ENCODE results near the gene SPACA9.

The SPACA9 gene

DNA sequence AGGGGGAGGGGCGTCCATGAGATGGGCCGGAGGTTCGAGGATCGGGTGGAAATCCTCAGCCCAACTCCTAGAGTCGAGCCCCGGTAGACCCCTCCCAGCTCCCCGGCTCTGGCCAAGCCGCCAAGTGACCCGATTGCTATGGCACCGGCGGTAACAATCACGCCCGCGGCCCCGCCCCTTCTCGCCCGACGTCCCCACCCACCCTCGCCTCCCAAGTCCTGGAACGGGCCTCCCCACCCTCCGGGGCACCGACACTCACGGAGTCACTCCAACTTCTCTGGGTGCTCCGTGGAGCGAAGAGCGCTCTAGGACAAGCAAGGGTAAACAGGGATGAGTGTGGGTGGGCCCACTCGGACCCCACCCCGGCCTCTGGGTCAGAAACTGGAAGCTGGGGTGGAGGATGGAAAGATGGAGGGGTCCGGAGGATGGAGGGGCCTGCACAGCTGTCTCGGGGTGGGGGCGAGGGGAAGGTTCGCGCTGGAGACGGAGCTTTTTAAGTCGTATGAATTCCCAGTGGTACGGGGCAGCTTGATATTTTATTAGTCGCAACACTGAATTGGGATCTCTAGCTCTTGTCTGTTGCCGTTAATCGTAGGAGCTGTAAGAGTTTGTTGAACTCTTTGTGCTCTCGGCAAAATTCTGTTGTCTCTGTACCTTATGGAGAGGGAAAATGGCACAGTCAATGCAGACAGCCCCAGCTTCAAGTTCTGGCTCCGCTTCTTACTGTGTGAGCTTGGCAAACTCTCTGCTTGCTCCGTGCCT, at the start of gene SPACA9:
Gene SPACA9, plus strand, starts transcription at position 204 of the 762 bp plus-strand sequence. CDS start 5,050 bp downstream, outside the sequence.
- DNase-seq (ENCODE audit: low read depth in 2 of 3, low spot score in 1 of 3): peak in 1 of 3 donors; percentile 34

DNA sequence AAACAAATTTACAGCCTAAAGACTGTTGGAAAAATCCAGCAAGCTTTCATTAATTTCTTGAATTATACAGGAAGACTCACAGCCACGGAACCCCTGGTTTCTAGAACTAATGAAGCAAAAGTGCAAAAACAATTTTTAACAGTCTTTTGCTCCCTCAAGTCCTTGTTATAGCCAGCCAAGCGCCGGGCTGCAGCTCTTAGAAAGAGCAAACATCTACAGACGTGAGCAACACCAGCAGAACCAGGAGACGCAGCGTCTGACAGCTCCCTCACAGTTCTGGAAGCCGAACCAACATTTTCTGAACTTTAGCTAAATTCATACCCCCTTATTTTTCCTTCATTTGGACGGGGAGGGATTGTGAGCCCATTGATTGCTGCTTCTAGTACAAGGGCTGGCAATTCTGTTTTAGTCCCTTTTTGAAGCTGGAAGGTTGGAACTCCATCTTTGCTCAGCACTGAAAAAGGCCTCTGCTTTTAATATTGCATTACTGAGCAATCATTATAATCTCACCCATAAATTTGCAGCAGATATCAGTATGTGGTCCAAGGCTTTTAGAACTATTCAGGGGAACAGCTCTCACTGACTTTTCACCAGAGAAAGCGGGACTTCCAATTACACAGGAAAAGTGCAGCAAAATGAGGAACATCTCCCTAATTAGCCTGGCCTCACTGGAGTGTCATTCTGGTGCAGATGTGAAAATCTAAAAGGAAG, 46.4 kb upstream of the SPACA9 start:
- DNase-seq (ENCODE audit: low read depth in 2 of 3, low spot score in 1 of 3): no peak

DNA sequence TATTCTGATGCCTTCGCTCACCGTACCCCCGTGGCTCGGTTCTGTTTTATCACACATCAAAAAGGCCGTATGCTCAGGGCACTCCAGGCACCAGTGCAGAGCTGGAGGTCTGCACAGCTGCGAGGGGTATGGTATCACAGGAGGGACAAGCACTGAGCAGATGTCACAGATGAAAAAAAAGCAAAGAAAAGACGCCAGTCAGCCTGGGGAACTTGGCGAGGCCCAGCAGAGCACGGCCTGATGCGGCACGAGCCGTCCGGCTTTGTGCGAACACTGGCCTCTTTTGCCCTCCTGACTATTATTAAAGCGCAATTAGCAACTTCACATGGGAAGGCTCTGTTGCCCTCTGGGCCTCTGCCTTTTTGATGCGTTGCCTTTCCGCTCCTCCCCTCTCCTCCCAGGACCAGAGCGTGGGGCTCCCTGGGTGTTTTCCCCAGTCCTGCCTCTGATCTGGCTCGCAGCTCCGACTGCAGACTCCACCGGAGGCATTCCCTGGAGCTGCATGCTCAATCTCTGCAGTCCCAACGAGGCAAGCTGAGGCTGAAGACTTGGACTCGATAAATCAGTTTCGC, 45.1 kb upstream of the SPACA9 start:
- no peak for DNase-seq (ENCODE audit: low read depth in 2 of 3, low spot score in 1 of 3)

DNA sequence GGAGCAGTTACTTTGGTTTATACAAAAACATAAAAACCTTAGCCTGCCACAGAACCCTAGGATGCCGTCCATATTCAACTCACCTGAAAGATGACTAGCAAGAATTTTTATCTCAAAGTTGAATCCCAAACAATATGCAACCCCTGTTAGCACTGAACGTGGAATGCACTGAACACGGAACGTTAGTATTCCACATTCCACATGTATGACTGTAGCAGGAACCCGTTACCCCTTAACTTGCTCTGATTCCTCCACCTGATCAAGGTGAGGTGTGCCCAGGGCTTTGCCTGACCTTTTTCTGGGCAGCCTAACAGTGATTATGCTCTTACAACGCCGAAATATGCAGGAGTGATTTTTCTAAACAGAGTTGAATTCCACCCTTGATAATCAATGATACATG, 44.4 kb upstream of the SPACA9 start:
- DNase-seq (ENCODE audit: low read depth in 2 of 3, low spot score in 1 of 3): no peak

DNA sequence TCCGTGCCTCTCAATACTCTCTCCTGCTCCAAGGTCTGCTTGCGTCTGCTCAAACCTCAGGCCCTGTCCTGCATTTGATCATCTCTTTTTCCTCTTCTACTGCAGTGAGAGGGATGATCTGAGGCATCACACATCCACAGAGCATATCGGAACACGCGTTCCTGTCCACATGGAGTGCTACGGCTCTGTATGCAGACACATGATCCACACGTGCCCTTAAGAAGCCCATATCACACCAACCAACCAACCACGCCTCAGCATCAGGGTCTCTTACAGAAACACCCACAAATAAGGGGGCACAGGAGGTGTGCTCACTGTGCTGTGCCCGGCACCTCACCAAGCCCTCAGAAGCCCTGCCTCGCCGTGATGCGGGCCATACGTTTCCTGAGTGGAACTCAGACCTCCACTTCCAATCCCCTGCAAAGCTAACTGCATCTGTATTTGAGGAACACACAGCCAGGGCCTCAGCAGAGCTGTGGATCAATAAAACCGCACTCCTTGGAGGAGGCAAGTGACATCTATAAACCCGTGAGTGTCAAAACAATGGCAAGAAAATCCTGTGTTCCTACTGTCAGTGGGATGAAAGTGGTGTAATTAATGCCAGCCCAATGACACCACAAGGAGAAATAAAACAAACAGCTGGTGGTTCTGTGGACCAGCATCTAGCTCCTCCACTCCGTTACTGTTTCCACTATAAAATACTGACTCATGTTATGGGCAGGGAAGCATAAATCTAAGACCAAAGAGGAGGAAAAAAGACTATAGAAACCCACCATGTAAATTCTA, 41.0 kb upstream of the SPACA9 start:
- no peak for DNase-seq (ENCODE audit: low read depth in 2 of 3, low spot score in 1 of 3)

DNA sequence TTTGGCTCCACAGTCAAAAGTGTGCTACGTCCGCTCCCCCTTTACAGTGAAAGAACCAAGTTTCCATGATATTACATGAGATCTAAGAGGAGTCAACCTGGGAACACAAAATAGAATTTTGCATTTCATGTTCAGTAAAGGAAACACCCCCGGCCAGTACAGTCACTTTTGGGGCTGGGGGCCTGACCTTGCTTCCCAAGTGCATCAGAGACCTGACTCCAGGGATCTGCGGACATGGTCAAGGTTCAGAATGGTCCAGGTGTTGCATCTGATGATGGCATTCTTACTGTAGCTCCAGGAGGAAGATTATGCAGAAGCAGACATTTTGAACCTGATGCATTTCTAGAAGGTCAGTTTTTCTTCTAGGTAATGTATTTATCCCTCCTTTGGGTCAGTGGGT, 40.4 kb upstream of the SPACA9 start:
- no peak for DNase-seq (ENCODE audit: low read depth in 2 of 3, low spot score in 1 of 3)

DNA sequence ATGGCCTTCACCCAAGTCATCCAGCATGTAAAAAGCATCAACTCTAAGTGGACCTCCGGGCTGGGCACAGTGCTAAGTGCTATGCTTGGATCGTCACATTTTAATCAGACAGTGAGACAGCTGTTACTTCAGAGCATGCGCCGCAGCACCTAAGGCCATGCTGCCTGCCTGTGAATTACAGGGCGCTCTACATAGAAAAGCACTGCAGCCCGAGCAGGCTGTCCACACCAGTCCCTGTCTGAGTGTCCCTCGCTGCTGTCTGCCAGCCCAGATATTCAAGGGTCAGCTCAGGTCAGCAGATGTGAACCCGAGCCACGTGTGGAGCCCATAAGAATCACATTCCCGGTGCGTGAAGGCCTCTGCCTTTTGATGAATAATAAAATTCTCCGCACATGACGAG, 37.7 kb upstream of the SPACA9 start:
- no peak for DNase-seq (ENCODE audit: low read depth in 2 of 3, low spot score in 1 of 3)

DNA sequence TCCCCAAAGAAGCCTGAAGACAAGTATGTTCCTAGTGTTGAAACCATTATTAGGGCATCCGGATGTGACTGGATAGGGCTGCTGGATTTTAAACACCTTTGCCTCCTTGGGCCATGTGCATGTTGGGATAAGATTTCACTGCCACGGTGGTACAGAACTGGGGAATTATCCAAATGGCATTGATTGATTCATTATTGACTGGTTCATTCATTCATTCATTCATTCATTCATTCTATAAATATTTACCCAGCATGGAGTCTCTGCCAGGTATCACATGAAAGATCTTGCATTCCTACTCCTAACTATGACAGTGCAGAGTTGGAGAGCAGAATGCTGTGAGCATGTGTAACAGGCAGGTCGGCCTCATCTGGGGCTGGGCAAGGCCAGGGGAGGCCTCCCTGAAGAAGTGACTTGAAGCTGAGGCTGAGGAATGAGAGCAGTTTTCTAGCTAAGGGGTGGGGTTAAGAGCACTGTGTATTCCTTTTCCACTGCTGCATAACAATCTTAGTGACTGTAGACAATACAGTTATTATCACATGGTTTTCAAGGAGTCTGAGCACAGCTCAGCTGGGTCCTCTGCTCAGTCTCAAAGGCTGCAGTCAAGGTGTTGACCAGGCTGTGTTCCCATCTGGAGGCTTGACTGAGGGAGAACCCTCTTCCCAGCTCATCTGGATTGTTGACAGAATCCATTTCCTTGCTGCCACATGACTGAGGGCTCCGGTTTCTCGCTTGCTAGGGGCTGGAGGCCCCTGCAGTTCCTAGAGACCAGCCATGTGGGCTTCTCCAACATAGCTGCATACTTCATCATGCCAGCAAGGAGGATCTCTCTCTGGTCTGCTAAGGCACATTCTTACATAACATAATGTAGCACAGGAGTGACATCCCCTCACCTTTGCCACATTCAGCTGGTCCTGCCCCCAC, 36.3 kb upstream of the SPACA9 start:
- DNase-seq (ENCODE audit: low read depth in 2 of 3, low spot score in 1 of 3): no peak

DNA sequence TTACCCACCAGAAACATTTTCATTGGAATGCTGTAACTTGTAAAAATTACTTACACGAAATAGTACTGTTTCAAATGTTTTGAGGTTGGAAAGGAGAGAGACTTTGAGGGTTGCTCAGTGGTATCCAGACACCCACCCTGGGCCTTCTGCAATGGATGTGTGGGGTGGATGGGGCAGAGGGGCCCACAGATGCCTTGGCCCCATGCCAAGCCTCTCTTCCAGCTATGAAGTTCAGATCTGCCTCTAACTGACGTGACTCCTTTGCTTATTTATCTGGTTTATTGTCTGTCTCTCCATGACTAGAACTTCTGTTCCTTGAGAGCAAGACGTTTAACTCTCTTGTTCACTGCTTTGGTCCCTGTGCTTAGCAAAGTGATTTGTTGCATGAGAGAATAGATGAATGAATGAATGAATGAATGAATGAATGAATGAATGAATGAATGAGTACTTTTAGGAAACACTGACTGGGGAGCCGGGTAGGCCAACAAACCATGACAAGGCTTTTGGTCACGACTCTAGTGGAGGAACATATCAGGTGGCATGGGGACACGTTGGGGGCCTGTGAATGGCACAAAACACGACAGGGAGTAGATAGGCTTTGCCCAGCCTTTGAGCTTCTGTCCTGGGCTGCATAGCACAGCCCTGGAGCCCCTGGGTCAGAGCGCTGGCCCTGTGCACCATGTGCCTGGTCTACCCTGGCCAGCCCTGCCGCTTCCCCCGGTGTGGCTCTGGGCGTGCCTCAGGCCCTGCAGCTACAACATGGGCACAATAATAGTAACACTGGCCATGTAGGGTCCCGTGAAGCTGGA, 32.4 kb upstream of the SPACA9 start:
- DNase-seq (ENCODE audit: low read depth in 2 of 3, low spot score in 1 of 3): no peak

DNA sequence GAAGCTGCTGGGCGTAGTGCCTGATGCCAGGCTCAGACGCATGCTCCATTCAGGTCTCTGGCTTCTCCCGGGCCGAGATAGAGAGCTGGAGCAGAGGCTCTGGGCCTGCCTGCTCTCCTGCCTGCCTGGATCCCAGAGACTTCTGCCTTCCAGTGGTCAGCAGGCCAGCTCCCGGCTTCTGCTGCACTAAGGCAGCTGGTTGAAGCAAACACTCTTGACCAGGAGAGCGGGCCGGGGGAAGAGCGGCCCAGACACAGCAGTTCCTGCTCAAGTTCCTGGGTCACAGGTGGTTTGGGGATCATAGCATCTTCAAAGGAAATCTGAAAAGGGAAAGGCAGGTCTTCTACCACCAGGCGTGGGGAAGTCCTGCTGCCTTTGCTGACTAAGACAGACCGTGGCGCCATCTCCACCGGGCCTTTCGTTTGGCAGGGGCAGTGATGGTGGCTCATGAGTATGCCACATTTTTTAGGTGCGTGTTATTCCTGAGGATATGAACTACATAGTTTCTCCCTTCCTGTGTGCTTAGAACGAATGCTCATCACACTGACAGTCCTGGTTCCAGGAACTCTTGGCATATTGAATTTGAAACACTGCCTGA, 31.7 kb upstream of the SPACA9 start:
- no peak for DNase-seq (ENCODE audit: low read depth in 2 of 3, low spot score in 1 of 3)

DNA sequence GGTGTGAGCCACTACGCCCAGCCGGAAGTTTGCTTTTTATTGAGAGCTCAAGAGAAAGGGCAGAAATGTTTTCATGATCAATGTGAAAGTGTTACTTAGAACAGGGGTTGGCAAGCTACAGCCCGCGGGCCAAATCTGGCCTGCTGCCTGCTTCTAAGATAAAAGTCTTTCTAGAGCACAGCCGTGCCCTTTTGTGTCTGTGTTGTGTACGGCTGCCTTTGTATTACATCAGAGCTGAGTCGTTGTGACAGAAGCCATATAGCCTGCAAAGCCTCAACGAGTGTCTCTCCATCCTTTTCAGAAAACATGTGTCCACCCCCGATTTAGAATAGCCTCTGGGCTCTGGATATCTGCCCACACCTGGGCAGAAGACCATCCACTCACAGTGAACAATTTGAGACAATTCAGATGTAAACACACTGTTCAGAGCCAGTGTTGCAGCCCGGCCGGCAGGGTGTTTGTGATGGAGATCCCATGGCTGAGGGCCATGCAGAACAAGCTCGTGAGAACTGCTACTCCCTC, 29.5 kb upstream of the SPACA9 start:
- no peak for DNase-seq (ENCODE audit: low read depth in 2 of 3, low spot score in 1 of 3)

DNA sequence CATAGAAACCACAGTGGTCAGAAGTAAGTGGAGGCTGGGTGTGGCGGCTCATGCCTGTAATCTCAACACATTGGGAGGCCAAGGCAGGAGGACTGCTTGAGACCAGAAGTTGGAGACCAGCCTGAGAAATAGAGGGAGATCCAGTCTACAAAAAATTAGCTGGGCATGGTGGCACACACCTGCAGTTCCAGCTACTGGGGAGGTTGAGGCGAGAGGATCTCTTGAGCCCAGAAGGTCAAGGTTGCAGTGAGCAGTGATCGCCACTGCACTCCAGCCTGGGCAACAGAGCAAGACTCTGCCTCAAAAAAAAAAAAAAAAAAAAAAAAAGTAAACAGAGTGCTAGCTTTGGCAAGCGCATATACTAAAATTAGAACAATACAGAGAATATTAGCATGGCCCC, 25.2 kb upstream of the SPACA9 start:
- DNase-seq (ENCODE audit: low read depth in 2 of 3, low spot score in 1 of 3): no peak

DNA sequence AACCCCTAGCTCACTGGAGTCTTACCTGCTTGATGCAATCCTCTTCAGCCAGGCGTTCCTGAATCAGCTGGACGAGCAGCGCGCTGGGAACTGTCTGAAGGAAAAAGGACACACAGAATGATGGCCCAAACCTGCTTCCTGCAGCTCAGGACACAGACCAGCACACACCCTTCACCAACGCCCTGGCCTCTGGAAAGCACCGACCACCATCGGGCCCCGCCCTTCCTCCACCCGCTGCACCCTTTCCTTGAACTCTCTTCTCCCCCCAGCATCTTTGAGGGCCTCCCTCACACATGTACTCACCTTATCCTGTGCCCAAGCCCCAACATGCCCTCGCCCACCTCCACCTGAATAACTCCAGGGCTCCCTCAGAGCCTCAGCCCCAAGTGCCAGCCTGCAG, 23.9 kb upstream of the SPACA9 start:
- DNase-seq (ENCODE audit: low read depth in 2 of 3, low spot score in 1 of 3): no peak

DNA sequence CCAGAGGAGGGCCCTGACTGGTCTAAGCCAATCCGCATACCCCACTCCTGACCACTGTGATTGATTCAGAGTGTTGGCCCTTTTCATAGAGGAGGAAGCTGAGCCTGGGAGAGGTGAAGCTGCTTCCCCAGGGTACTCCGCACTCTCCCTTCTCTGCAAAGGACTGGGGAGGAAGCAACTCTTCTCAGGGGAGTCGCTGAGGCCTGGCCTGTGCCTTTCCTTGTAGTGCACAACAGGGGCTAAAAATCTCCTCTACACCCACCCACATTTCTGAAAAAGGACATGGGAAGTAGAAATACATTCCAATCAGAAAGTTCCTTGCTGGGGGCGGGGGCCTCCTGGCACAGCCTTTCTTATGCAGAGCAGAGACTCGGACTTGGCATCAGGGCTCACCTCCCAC, 22.8 kb upstream of the SPACA9 start:
- no peak for DNase-seq (ENCODE audit: low read depth in 2 of 3, low spot score in 1 of 3)

DNA sequence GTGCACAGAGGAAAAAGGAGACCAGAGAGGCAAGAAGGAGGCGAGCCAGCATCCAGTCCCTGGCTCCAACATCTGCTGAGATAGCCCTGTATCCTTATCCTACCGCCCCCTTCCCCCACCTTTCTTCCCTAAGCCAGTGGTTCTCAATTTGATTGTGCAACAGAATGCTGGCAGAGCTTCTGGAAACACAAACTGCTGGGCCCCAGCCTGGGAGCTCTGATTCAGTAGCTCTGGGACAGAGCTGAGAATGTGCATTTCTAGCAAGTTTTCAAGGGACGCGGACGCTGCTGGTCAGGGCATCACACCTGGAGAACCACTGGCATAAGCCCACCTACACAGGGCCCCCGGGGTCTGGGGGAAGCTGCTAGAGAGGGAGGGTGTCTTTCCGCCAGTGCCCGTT, 21.7 kb upstream of the SPACA9 start:
- DNase-seq (ENCODE audit: low read depth in 2 of 3, low spot score in 1 of 3): no peak

DNA sequence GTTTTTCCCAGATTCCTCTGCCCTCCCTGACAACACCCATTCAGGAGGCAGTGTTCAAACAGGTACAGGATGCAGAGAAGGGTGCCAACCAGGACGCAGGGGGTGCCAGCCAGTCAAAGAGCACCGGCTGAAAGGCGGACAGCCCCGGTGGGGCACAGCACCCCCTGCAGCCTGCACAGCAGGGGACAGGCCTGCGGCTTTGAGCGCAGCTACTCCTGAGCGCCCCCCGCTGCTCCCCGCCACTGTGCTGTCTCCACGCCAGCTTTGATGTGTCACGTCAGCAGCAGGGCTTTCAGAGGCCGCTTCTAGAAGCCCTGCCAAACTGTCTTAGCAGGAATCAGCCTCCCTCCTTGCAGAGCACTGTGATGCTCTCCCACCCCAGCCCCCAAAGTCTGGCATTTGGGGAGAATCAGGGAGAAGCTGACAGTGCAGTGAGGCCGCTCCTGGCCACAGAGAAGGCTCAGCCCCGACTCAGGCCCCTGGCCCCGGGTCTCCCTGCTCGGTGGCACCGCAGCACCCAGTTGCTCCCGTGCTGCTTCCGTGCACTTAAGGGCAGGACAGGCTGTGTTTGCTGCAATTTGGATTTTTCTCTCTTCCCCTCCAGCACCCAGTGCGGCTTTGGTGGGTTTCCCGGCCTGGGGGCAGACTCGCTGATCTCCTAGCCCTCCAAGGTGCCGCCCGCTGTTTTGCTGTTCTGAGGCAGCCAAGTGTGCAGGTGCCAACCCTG, 20.9 kb upstream of the SPACA9 start:
- no peak for DNase-seq (ENCODE audit: low read depth in 2 of 3, low spot score in 1 of 3)

DNA sequence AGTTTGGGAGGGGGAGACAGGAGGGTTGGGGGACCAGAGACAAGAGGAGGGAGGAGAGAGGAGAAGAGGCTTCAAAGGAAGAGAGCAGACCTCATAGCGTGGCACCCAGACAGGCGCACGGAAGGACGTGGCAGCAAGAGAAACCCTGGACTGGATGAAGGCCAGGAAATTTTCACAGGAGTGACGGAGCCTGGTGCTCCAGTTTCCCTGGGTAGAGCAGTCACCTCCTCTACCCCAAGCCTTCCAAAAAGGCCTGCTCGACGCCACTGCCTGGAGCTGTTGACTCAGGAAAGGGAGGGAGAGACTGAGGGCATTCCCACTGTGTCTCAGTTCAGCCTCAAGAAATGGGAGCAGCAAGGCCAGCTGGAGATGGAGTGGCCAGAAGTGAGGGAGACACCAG, 19.9 kb upstream of the SPACA9 start:
- DNase-seq (ENCODE audit: low read depth in 2 of 3, low spot score in 1 of 3): no peak

DNA sequence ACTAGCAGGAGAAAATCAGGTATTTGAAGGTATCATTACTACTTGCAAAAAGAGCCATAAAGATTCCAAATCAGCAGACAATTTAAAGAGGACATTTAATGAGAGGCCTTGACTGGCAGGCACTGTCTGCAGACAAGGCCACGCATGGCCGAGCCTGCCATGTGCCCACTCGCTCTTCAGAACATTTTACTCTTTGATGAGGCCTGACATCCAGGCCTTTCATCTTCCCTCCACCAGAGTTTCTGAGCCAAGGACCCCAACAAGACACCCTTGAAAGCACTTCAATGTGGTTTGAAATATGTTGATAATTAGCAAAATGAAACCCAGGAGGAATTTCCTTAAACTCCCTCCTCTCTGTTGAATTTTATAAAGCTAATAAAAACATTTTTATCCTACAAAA, 17.0 kb upstream of the SPACA9 start:
- no peak for DNase-seq (ENCODE audit: low read depth in 2 of 3, low spot score in 1 of 3)

All from stimulated activated CD4-positive, alpha-beta T cell treated with anti-CD3 and anti-CD28 coated beads, Interleukin-12 subunit alpha, Interleukin-12 subunit beta, amount 100 ng/mL, for 48 hours (primary cell).